ENCODE results near the gene AFAP1L2.

- TF ChIP-seq CTCF (IDR thresholded peaks at IDR 0.05; ENCODE audit: borderline replicate concordance, extremely low read depth, low read length, poor library complexity, severe bottlenecking) (no peak), EZH2 (IDR thresholded peaks at IDR 0.05; ENCODE audit: borderline replicate concordance, low read depth, low read length, severe bottlenecking) (no peak)
Measured at GRCh38 chr10:114398587-114399331, 5.5 kb downstream of the AFAP1L2 start.

All from DND-41 (cell line).